HEK293 (cell line): Measurements from ENCODE around the gene ZNF530.

ENCODE experiments used
- CTCF ChIA-PET: fragments of 350-600 bp; formaldehyde crosslinking; extraction: SDS; loops from one replicate; lab custom pipeline; 2021; ENCODE audit warnings: antibody characterized with exemption; lab: Yijun Ruan, JAX
- POLR2A ChIA-PET: fragments of 300-600 bp; formaldehyde crosslinking; extraction: SDS; loops from one replicate; lab custom pipeline; 2020; ENCODE audit warnings: antibody characterized with exemption, inconsistent platforms; lab: Yijun Ruan, JAX
- H3K27ac ChIP-seq: fragments of 200-500 bp; sonication (Bioruptor generic); 2 replicates; pipeline ENCODE4 v1.5.1; 2014; ENCODE audit warnings: low read depth, low read length, control low read depth, inconsistent platforms; ENCODE audit errors: extremely low read depth
- H3K36me3 ChIP-seq, 2 experiments: fragments of 200-500 bp in 1 of 2; sonication (Bioruptor generic) in 1 of 2; 1 replicate in 1 of 2; 2 replicates in 1 of 2; pipeline ENCODE4 v1.5.1; 2014 to 2017; ENCODE audit warnings: inconsistent platforms in 2 of 2, low read length in 2 of 2; ENCODE audit not compliant: control insufficient read depth in 2 of 2, insufficient read depth in 1 of 2
- H3K4me1 ChIP-seq: fragments of 200-500 bp; sonication (Bioruptor generic); 2 replicates; pipeline ENCODE4 v1.5.1; 2014; ENCODE audit warnings: mild to moderate bottlenecking, low read length, inconsistent platforms; ENCODE audit not compliant: control insufficient read depth, insufficient read depth
- H3K4me3 ChIP-seq: 2 replicates; pipeline ENCODE4 v1.5.1; 2011; ENCODE audit warnings: low read depth, mild to moderate bottlenecking, control low read depth, low read length, moderate library complexity
- H3K9me3 ChIP-seq: fragments of 200-500 bp; sonication (Bioruptor generic); 2 replicates; pipeline ENCODE4 v1.5.1; 2014; ENCODE audit warnings: low read depth, low read length, inconsistent platforms; ENCODE audit not compliant: control insufficient read depth, insufficient read depth
- HIC1 ChIP-seq: fragments of 450-650 bp; formaldehyde crosslinking; IDR thresholded peaks from 2 replicates; pipeline ENCODE4 v1.5.1; 2016; ENCODE audit warnings: missing biosample characterization, missing genetic modification characterization
- KLF1 ChIP-seq: fragments of 450-650 bp; formaldehyde crosslinking; IDR thresholded peaks from 2 replicates; pipeline ENCODE4 v1.5.1; 2016; ENCODE audit warnings: missing biosample characterization, missing genetic modification characterization
- MYNN ChIP-seq: fragments of 450-650 bp; formaldehyde crosslinking; IDR thresholded peaks from 2 replicates; pipeline ENCODE4 v1.5.1; 2016; ENCODE audit warnings: missing biosample characterization, missing genetic modification characterization, borderline replicate concordance
- MZF1 ChIP-seq: fragments of 450-650 bp; formaldehyde crosslinking; IDR thresholded peaks from 2 replicates; pipeline ENCODE4 v1.5.1; 2017; ENCODE audit warnings: missing biosample characterization, missing genetic modification characterization, borderline replicate concordance
- PRDM1 ChIP-seq: fragments of 450-650 bp; formaldehyde crosslinking; IDR thresholded peaks from 2 replicates; pipeline ENCODE4; 2016; ENCODE audit warnings: missing biosample characterization, missing genetic modification characterization
- WT1 ChIP-seq: fragments of 450-650 bp; formaldehyde crosslinking; IDR thresholded peaks from 2 replicates; pipeline ENCODE4 v1.5.1; 2016; ENCODE audit warnings: missing biosample characterization, missing genetic modification characterization
- ZBTB1 ChIP-seq: fragments of 450-650 bp; formaldehyde crosslinking; IDR thresholded peaks from 2 replicates; pipeline ENCODE4 v1.5.1; 2016; ENCODE audit warnings: missing biosample characterization, missing genetic modification characterization
- ZBTB11 ChIP-seq: fragments of 450-650 bp; formaldehyde crosslinking; conservative IDR thresholded peaks from 2 replicates; pipeline ENCODE4 v1.5.1; 2016; ENCODE audit warnings: low read depth, missing biosample characterization, missing genetic modification characterization
- ZBTB8A ChIP-seq: fragments of 450-650 bp; formaldehyde crosslinking; IDR thresholded peaks from 2 replicates; pipeline ENCODE4 v1.5.1; 2016; ENCODE audit warnings: missing biosample characterization, missing genetic modification characterization
- ZFP37 ChIP-seq: fragments of 450-650 bp; formaldehyde crosslinking; IDR thresholded peaks from 2 replicates; pipeline ENCODE4 v1.5.1; 2016; ENCODE audit warnings: missing biosample characterization, missing genetic modification characterization
- ZNF121 ChIP-seq: fragments of 450-650 bp; formaldehyde crosslinking; IDR thresholded peaks from 2 replicates; pipeline ENCODE4 v1.5.1; 2016; ENCODE audit warnings: missing biosample characterization, missing genetic modification characterization
- ZNF335 ChIP-seq: fragments of 450-650 bp; formaldehyde crosslinking; conservative IDR thresholded peaks from 2 replicates; pipeline ENCODE4 v1.5.1; 2016; ENCODE audit warnings: missing biosample characterization, missing genetic modification characterization
- ZNF426 ChIP-seq: fragments of 450-650 bp; formaldehyde crosslinking; IDR thresholded peaks from 2 replicates; pipeline ENCODE4 v1.5.1; 2017; ENCODE audit warnings: missing biosample characterization, missing genetic modification characterization, mild to moderate bottlenecking, inconsistent platforms, moderate library complexity
- ZNF549 ChIP-seq: fragments of 450-650 bp; IDR thresholded peaks from 2 replicates; pipeline ENCODE4 v1.5.1; 2018; ENCODE audit warnings: missing biosample characterization, missing genetic modification characterization, mild to moderate bottlenecking, inconsistent platforms, moderate library complexity
- ZNF580 ChIP-seq: fragments of 450-650 bp; formaldehyde crosslinking; IDR thresholded peaks from 2 replicates; pipeline ENCODE4 v1.5.1; 2016; ENCODE audit warnings: missing biosample characterization, missing genetic modification characterization
- ZNF596 ChIP-seq: fragments of 450-650 bp; IDR thresholded peaks from 2 replicates; pipeline ENCODE4 v1.5.0; 2018; ENCODE audit warnings: missing biosample characterization, mild to moderate bottlenecking, missing genetic modification characterization, moderate library complexity
- ZNF654 ChIP-seq: fragments of 450-650 bp; formaldehyde crosslinking; IDR thresholded peaks from 2 replicates; pipeline ENCODE4 v1.5.1; 2016; ENCODE audit warnings: low read depth, missing biosample characterization, missing genetic modification characterization
- ZNF660 ChIP-seq: fragments of 450-650 bp; IDR thresholded peaks from 2 replicates; pipeline ENCODE4 v1.5.1; 2018; ENCODE audit warnings: missing biosample characterization, mild to moderate bottlenecking, missing genetic modification characterization
- ZNF701 ChIP-seq: fragments of 450-650 bp; formaldehyde crosslinking; IDR thresholded peaks from 2 replicates; pipeline ENCODE4 v1.5.1; 2016; ENCODE audit warnings: missing biosample characterization, missing genetic modification characterization
- ZNF707 ChIP-seq: fragments of 450-650 bp; formaldehyde crosslinking; IDR thresholded peaks from 2 replicates; pipeline ENCODE4 v1.5.1; 2016; ENCODE audit warnings: missing biosample characterization, missing genetic modification characterization
- ZNF785 ChIP-seq: fragments of 450-650 bp; formaldehyde crosslinking; IDR thresholded peaks from 2 replicates; pipeline ENCODE4 v1.5.1; 2016; ENCODE audit warnings: missing biosample characterization, missing genetic modification characterization
- TF ChIP-seq, protein P1 (sequence below): fragments of 450-650 bp; formaldehyde crosslinking; IDR thresholded peaks from 2 replicates; pipeline ENCODE4 v1.5.1; 2017; ENCODE audit warnings: missing biosample characterization, missing genetic modification characterization
- TF ChIP-seq, protein P2 (sequence below): fragments of 450-650 bp; formaldehyde crosslinking; IDR thresholded peaks from 2 replicates; pipeline ENCODE4 v1.5.1; 2016; ENCODE audit warnings: missing biosample characterization, missing genetic modification characterization

The ZNF530 gene

DNA sequence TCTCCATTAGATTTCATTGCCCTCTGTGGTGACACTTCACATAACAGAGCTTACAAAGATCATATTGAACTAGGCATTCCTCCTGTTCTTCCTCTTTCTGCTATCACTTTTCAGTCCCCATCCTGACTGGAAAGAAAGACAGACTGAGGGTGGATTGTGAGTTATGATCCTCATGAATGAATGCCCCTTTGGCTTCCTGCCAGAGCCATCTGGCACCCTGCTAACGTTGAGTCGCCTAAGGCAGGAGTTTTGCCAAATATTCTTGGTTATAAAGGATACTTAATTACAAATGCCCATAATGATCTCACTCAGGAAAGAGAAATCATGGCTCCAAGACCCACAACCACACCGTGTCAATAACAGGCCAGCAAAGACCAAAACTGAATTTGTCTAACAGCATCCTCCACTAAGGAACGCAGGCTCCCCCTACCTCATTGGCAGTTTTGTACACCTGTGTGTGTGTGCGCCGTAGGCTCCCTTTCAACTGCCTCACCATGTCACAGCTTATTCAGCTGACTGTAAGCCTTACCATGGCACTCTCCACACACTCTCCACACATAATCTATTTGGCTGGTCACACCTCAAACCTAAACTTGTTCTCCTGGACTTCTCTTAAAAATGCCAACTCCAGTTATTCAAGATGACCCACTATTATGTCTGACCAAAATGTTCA, 48.8 kb downstream of the ZNF530 start:
- ChIA-PET CTCF (no interaction called here), POLR2A (no interaction called here)
- TF ChIP-seq ZNF549 (tag by site-specific recombination) (peak; percentile 52; the same call in 1 of the 2 replicates), ZNF660 (tag by site-specific recombination) (no peak)
- Histone ChIP-seq H3K27ac (no peak overlapping the region), H3K4me3 (no peak overlapping the region), H3K9me3 (no peaks in the 10 kb centered on the region), H3K36me3 (no peaks in the 10 kb centered on the region), H3K4me1 (no peaks in the 10 kb centered on the region)

DNA sequence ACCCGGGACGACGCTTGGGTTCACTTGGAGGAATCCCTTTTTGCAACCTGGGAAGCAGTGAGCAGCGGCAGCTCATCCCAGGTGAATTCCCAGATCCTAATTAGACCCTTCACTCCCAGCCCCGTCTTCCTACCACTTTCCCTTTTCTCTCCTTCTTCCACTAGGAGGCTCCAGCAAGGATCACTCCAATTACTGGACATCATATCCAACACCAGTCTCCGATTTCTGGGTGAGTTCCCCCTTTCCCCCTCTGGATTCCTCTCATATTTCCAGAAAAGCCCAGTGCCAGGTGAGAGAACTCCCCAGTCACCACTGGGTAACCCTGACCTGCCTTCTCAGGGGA, 51.9 kb downstream of the ZNF530 start:
- CTCF ChIA-PET: interaction anchor here (0.6 to 1.0 kb wide), 2 partner anchors 70 to 252 kb away, joined by 4 read pairs; no protein-coding TSS in a partner anchor
- H3K9me3 ChIP-seq: no peaks in the 10 kb centered on the region
- H3K36me3 ChIP-seq: peaks cover 0 to 3% of the 10 kb centered on the region in 2 experiments; a peak in 1 of 3 replicates
- H3K4me1 ChIP-seq: no peaks in the 10 kb centered on the region
- no peak overlapping the region for H3K4me3 ChIP-seq
- no peak overlapping the region for H3K27ac ChIP-seq
- POLR2A ChIA-PET: interaction anchor here (1.0 to 1.1 kb wide), 2 partner anchors 13 to 351 kb away, joined by 3 to 6 read pairs; partner anchors contain the start of gene ZNF606
- TF ChIP-seq MZF1 (tag by site-specific recombination) (no peak), ZNF707 (no peak), ZNF785 (tag by site-specific recombination) (no peak), ZFP37 (tag by site-specific recombination) (no peak), MYNN (tag by site-specific recombination) (no peak), ZBTB1 (tag by site-specific recombination) (no peak), HIC1 (tag by site-specific recombination) (no peak), ZNF701 (tag by site-specific recombination) (no peak; the same call in 1 of the 2 replicates), ZBTB8A (tag by site-specific recombination) (no peak), KLF1 (tag by site-specific recombination) (no peak), PRDM1 (0 out of 2 replicates have a peak, but pooled peaks have one; percentile 12), ZNF596 (tag by site-specific recombination) (no peak), ZNF660 (tag by site-specific recombination) (no peak), ZNF121 (no peak), ZBTB11 (tag by site-specific recombination) (0 out of 2 replicates have a peak, but pooled peaks have one; percentile 19), ZNF654 (no peak), WT1 (tag by site-specific recombination) (0 out of 2 replicates have a peak, but pooled peaks have one; percentile 15), ZNF335 (tag by site-specific recombination) (no peak), ZNF426 (tag by site-specific recombination) (no peak), ZNF580 (tag by site-specific recombination) (no peak)
- TF ChIP-seq, protein P1, sequence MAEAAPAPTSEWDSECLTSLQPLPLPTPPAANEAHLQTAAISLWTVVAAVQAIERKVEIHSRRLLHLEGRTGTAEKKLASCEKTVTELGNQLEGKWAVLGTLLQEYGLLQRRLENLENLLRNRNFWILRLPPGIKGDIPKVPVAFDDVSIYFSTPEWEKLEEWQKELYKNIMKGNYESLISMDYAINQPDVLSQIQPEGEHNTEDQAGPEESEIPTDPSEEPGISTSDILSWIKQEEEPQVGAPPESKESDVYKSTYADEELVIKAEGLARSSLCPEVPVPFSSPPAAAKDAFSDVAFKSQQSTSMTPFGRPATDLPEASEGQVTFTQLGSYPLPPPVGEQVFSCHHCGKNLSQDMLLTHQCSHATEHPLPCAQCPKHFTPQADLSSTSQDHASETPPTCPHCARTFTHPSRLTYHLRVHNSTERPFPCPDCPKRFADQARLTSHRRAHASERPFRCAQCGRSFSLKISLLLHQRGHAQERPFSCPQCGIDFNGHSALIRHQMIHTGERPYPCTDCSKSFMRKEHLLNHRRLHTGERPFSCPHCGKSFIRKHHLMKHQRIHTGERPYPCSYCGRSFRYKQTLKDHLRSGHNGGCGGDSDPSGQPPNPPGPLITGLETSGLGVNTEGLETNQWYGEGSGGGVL (tag by site-specific recombination): 0 out of 2 replicates have a peak, but pooled peaks have one; percentile 50
- TF ChIP-seq, protein P2, sequence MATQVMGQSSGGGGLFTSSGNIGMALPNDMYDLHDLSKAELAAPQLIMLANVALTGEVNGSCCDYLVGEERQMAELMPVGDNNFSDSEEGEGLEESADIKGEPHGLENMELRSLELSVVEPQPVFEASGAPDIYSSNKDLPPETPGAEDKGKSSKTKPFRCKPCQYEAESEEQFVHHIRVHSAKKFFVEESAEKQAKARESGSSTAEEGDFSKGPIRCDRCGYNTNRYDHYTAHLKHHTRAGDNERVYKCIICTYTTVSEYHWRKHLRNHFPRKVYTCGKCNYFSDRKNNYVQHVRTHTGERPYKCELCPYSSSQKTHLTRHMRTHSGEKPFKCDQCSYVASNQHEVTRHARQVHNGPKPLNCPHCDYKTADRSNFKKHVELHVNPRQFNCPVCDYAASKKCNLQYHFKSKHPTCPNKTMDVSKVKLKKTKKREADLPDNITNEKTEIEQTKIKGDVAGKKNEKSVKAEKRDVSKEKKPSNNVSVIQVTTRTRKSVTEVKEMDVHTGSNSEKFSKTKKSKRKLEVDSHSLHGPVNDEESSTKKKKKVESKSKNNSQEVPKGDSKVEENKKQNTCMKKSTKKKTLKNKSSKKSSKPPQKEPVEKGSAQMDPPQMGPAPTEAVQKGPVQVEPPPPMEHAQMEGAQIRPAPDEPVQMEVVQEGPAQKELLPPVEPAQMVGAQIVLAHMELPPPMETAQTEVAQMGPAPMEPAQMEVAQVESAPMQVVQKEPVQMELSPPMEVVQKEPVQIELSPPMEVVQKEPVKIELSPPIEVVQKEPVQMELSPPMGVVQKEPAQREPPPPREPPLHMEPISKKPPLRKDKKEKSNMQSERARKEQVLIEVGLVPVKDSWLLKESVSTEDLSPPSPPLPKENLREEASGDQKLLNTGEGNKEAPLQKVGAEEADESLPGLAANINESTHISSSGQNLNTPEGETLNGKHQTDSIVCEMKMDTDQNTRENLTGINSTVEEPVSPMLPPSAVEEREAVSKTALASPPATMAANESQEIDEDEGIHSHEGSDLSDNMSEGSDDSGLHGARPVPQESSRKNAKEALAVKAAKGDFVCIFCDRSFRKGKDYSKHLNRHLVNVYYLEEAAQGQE (tag by site-specific recombination): no peak
